ENCODE results near the gene SOX18.
"Not testable (repeated sequence)": the region's sequence is repeated elsewhere in the genome, so short reads cannot be mapped to it uniquely, and the experiment has no call there.

Gene SOX18

DNA sequence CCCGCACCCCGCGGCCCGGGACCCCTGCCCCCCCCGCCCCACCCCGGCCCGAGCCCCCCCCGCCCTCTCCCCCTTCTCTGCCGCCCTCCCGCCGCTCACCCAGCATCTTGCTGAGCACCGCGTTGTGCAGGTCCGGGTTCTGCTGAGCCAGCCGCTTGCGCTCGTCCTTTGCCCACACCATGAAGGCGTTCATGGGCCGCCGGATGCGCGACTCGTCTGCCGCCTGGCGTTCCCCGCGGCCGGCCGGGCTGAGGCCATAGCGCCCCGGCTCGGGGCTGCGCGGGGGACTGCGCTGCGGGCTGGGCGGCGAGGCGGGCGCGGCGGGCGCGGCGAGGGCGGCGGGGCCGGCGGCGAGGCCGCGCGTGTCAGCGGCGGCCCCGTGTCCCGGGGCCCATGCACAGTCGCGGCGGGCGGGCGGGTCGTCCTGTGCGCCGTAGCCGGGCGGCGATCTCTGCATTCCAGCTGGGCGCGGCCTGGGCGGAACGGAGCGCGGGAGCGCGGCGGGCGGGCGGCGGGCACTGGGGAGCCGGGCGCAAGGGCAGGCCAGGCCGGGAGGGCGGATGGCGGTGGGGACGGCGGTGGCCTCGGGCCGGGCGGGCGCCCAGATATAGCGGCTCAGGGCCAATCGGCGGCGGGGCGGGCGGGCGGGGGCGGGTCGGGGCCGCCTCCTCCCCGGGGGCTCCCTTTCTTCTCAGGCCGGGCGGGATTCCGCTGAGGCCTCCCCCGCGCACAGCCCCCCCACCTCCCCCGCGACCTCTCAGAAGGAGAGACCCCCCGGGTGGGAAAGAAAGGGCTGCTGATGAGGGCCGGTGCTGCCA, at the start of gene SOX18:
Gene SOX18, minus strand, starts transcription at position 580 of the 818 bp plus-strand sequence. Its CDS starts 123 bp downstream, at position 457.
- DNase-seq: no peak

DNA sequence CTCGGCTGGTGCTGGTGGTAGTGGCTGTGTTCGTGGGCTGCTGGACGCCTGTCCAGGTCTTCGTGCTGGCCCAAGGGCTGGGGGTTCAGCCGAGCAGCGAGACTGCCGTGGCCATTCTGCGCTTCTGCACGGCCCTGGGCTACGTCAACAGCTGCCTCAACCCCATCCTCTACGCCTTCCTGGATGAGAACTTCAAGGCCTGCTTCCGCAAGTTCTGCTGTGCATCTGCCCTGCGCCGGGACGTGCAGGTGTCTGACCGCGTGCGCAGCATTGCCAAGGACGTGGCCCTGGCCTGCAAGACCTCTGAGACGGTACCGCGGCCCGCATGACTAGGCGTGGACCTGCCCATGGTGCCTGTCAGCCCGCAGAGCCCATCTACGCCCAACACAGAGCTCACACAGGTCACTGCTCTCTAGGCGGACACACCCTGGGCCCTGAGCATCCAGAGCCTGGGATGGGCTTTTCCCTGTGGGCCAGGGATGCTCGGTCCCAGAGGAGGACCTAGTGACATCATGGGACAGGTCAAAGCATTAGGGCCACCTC, 49.1 kb upstream of the SOX18 start:
- no peak for DNase-seq

DNA sequence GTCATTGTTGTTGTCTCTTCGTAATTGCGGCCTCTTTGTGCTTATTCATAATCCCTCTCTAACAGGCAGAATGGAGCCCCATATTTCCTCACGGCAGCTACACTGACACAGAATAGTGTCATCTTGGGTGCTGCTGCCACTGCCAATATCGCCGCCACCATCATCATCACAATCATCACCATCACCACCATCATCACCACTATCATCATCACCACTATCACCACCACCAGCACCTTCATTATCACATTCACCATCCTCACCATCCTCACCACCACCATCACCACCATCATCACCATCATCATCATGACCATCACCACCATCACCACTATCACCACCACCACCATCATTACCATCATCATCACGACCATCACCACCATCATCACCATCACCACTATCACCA, 47.1 kb upstream of the SOX18 start:
- DNase-seq: no peak

DNA sequence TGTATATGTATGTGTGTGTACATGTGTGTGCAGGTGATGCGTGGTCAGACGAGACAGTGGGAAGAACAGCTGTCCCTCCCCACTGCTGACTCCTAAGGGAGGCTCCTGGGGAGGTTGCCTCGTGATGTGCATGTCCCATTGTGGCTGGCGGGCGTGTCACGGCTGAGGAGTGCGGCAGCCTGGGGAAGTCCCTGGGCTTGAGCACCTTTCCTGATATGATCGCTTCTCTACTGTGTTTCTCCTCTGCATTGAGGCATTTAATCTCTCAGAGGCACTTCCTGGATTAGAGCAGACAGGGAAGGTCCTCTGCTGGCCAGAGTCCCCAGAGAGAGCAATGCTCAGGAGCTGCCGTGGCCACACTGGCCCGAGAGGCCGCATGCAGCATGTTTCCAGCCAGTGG, 46.5 kb upstream of the SOX18 start:
- DNase-seq: no peak

DNA sequence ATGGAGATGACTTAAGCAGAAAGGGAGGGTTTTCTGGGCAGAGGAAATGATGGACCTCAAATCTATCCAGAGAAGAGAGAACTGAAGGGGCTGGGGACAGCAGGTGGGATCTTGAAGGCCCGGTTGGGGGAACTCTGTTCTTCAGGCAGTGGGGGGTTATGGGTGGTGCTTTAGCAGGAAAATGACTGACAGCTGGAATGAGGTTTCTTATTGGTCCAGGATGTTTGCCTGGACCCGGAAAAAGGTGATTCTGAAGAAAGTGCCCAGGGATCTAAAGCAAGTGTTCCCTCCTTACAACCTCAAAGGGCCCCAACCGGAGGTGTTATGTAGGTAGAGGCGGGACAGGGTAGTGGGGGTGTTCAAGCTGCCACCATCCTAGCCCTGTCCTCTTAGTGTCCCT, 46.0 kb upstream of the SOX18 start:
- DNase-seq: no peak

DNA sequence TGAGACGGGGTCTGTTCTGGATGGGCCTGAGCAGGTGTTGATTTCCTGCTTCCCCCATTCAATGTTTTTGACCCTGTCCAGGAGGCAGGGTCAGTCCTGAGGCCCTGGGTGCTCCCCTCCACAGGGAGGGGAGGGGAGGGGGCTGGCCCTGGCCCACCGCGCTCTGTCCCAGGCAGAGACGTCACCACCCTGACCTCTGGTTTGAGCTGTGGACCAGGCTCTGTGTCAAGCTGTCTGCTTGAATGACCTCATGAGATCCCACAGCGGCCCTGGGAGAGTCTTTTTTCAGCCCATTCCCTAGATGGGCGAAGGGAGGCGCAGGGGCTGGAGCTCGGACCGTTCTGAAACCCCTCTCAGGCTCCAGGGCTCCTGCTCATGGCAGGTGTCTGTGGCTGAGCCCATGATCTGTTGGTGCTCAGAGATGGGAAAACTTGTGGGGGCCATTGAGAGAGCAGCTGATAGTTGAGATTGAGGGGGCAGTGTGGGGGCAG, 43.6 kb upstream of the SOX18 start:
- no peak for DNase-seq

DNA sequence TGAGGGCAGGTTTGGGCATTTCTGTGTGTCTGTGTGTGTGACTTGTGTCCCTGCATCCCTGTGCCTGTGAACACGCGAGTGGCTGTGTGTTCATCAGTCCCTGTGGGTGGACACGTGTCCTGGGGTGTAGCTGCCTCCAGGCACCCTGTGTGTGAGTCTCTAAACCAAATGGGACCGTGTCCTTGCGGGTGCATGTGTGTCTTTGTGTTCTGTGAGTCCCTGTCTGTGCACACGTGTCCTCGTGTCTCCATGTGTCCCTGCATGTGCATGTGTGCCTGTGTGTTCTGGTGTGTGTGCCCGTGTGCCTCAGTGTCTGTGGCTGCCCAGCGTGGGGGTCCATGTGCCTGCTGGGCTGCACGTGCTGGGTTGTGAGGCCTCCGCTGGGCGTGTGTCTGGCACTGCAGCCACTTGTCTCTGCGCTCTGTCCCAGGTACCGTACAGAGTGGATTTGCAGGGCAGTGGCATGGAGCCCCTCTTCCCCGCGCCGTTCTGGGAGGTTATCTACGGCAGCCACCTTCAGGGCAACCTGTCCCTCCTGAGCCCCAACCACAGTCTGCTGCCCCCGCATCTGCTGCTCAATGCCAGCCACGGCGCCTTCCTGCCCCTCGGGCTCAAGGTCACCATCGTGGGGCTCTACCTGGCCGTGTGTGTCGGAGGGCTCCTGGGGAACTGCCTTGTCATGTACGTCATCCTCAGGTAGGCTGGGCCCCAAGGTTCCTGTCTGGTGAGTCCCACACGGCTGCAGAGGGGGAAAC, 43.0 kb upstream of the SOX18 start:
- no peak for DNase-seq

DNA sequence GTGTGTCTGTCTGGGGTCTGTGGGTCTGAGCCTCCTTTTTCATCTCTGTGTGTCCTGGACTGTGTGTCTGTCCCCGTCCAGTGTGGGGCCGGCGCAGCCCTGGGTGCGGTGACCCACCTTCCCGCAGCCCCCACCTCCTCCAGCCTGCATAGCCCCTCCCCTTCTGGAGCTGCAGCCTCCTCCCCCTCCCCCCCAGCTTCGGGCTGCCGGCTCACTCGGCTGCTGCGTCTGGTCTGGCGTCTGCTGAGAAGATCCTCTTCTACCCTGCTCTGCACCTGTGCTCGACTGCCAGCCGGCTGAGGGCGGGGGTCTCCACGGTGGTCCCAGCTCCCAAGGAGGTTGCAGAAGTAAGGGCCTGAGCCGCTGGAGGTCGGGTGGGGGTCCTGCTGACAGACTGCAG, 42.3 kb upstream of the SOX18 start:
- DNase-seq: peak; percentile 71

DNA sequence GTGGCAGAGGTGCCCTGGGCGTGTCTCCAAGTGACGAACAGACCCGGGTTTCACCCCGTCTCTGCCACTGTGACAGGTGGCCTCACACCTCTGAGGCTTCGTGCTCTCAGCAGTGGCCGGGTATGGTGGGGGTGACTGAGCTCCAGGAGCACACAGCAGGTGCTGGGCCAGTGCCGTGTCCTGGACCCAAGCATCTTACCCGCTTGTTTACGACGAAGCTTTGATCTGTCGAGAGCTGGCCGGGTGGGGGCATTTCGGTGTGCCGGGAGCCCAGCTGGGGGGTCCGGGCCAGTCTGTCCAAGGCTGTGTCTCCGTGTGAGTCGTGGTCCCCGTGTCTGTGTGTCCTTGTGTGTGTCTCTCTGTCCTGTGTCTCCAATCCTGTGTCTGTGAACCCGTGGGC, 41.9 kb upstream of the SOX18 start:
- DNase-seq: no peak

DNA sequence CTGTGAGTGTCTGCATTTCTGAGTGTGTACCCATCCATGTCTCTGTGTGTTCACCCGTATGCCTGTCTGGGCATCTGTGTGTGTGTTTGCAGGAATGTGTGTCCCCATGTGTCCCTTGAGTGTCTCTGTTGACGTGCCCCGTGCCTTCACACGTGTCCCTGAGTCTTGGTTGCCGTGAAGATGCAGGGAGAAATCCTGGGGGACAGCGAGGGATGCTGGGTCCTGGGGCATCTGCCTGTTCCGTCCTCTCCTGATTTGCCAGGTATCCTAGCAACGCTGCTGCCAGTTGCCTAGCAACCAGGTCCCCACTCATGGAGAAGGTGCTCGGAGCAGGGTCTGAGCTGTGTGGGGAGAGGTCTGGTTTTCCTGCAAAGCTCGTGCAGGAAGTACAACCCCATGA, 40.7 kb upstream of the SOX18 start:
- peak; percentile 67 for DNase-seq

DNA sequence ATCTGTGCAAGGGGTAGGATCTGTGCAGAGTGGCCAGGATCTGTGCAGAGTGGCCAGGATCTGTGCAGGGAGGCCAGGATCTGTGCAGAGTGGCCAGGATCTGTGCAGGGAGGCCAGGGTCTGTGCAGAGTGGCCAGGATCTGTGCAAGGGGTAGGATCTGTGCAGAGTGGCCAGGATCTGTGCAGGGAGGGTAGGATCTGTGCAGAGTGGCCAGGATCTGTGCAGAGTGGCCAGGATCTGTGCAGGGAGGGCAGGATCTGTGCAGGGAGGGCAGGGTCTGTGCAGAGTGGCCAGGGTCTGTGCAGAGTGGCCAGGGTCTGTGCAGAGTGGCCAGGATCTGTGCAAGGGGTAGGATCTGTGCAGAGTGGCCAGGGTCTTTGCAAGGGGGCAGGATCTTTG, 39.1 kb upstream of the SOX18 start:
- DNase-seq: not testable (repeated sequence)

DNA sequence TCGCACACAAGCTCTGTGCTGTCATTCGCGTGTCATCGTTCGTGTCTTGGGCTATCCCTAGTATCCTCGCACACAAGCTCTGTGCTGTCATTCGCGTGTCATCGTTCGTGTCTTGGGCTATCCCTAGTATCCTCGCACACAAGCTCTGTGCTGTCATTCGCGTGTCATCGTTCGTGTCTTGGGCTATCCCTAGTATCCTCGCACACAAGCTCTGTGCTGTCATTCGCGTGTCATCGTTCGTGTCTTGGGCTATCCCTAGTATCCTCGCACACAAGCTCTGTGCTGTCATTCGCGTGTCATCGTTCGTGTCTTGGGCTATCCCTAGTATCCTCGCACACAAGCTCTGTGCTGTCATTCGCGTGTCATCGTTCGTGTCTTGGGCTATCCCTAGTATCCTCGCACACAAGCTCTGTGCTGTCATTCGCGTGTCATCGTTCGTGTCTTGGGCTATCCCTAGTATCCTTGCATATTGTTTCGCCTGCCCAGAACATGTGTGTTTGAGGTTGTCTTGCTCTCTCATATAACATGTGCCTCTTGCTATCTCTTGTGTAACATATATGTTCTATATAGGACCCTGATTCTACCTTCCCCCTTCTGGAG, 37.9 kb upstream of the SOX18 start:
- DNase-seq: not testable (repeated sequence)

DNA sequence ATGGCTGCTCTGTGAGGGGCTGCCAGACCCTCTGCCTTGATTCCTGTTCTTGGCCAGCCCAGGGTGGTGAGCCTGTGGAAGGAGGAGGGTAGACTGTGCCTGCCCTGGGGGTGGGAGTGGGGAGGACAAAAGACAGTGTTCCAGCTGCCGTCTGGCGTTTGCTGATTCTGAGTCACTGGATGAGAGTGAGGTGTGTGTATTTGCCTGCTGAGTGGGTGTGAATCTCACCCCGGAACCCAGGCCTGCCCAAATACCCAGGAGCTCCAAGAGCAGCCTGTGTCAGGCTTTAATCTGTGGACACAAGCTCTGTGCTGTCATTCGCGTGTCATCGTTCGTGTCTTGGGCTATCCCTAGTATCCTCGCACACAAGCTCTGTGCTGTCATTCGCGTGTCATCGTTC, 37.4 kb upstream of the SOX18 start:
- DNase-seq: no peak

DNA sequence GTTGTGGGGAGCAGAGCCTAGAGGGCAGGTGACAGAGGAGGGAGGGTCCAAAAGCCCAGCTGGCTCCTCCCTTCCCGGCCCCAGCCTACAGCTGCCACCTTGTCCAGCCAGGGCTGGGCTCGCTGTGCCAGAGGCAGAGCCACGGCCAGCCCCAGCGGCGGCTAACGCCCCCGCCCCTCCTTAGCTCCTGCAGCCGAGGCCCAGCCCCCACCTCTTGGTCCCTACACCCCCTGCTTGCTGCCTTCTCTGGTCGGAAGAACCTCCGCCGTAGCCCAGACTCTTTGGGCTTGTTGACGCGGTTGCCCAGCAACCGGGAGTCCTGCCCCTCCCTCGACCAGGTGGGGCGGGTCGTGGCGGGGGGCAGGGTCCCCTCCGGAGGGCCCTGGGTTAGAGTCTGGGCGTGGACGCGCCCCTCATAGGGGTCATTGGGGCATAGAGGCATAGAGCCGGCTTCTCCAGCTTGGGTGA, 35.3 kb upstream of the SOX18 start:
- DNase-seq: no peak

DNA sequence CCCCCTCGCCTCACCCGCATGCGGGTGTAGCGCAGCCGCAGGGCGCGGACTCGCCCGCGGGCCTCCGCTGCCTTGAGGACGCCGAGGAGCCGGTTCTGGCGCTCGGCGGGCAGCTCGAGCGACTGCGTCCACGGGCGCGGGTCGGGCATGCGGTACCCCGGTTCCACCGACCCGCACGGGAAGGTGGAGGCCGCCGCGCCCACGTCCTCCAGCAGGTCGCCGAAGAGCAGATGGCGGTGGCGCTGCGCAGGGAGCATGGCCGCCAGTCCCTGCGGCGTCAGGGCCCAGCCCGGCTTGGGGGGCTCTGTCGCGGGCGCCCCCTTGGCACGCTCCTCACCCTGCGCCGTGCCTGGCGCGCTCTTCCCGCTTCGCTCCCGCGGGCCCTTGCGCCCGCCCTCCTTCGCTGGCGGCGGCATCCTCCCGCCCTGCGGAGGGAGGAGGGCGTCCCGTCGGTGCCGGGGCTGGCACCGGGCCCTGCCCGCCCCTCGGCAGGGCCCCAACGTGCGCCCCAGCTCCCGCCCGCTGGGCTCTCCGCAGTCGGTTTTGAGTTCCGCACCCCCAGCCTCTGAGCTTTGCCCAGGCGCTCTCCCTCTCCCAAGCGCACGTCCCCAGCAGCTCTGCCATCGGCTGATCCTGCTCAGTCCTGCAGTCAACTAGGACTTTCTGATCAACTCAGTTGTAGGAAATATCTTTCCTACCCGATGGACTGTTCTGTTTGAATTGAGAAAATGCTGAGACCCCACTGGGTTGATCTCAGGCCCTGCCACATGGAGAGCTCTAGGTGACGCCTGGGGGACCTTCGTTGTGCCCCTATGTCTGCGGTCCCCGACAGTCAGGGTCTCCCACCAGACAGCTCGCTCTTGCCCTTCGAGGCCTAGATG, 34.6 kb upstream of the SOX18 start, which contains the start of gene LKAAEAR1:
Gene LKAAEAR1, minus strand, starts transcription at position 595 of the 881 bp plus-strand sequence. Its CDS starts 179 bp downstream, at position 416.
- DNase-seq: no peak

DNA sequence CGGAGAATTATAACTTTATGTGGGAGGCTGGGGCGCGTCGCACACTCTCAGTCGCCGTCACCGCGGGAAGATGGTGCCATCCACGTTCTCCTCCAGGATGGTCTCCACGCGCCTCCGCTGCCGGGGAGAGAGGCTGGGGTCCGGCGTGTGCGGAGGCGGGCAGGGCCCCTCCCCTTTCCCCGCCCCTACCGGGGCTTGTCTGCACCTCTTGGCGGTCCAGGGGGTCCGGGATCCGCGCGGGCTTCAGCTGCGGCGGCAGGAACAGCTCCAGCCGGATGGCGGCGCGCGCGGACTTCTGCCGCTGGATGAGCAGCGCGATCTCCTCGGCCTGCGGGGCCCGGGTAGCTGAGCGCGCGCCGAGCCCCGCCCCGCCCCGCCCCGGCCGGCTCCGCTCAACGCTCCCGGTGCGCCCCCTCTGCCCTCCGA, 34.0 kb upstream of the SOX18 start:
- DNase-seq: peak; percentile 53

DNA sequence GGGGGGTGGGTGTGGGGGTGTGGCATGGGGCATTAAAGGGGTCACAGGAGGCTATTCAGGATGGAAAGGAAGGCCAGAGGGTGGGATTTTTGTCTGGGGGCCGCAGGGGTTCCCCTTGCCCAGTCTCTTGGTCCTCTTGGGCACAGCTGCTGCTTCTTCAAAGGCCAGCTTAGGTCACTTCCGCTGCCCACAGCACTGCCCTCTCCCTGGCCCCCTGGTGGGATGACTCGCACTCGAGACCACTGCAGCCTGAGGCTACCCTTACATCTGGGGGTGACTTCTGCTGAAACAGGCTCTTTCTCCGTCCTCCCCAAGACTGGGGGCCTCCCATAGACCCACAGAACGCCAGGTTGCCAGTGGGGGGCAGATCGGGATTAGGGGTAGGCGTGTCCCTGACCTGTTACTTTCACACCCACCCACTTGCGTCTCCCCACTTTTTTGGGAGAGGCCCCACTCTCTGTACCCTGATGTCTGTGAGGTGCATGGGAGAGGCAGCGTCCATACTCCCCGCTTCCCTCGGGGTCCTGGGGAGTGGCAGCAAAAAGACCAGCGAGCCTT, 33.5 kb upstream of the SOX18 start:
- DNase-seq: no peak

DNA sequence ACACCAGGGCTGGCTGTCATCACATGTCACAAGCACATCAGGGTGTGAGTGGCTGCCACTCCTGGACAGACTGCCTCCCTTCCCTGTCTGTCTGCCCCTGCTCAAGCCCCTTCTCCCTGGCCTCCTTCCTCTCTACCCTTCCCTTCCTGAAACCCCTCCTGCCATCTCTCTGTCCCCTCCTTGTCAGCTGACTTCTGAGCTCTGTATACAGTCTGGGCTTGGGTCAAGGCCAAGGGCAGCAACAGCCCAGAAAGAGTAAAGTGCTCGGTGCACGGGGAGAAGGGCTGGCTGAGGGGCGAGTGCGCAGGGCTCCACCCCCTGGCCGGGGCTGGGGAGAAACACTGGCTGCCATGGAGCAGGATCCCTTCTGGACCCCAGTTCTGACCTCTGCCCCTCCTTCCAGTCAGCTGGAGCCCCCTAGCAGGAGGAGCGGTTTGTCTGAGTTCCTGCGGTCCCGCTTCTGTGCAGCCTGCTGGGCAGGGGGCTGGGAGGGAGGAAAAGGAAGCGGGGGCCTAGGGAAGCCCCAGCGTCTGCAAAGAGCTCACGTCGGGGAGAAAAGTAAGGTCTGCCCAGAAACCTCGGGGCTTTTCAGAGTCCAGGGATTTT, 32.8 kb upstream of the SOX18 start:
- no peak for DNase-seq

DNA sequence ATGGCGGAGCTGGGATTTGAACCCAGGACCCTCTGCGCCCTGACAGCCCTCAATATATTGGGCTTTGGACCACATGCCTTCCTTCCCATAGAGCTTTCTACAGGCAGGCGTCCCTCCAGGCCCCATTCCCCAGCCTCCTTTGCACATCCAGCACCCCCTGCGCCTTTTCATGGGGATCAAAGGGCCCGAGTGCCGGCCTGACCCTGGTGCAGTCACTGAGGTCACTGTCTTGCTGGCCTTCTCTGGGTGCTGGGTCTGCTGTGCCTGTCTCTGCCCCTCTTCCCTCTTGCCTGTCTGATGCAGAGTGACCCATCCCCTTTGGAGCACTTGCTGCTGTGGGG, 32.2 kb upstream of the SOX18 start:
- no peak for DNase-seq

DNA sequence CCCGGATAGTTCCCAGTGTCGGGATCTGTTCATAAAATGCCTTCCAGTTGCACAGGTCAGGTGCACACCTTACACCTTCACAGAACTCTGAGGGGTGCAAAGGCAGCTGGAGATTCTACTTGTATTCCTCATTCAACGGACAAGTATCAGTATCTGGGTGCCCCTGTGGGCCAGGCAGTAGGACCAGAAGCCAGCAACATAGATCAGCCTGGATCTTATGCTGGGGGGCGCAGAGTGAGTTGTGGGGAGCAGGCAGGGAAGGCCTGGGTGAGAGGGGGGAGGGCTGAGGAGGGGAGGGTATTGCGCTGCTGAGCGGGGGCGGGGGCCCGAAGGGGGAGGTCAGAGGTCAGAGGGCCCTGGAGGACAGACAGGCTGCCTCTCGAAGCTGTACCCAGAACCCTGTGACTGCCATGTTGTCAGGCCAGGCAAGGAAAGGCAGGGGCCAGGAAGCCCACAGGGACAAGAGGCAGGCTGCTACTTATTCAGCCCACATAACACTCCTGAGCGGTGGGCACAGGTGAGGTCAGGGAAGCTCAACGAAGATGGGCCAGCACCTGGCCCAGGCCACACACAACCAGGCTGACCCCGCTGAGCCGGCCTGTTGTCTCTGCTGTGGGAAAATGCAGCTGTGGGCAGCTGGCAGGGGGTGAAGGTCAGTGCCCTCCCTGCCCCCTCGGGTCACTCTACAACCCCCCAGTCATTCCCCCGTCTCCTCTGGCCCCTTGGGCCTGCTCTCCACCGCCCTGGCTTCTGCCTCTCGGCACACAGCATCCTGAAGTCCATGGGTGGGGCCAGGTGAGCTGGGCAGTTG, 31.6 kb upstream of the SOX18 start:
- no peak for DNase-seq
